GM18520 (cell line): Measurements from ENCODE around the gene TAP1.
"Not testable (repeated sequence)": the region's sequence is repeated elsewhere in the genome, so short reads cannot be mapped to it uniquely, and the experiment has no call there.

Source experiments
- ATAC-seq: cut with Tn5 transposase; IDR thresholded peaks from one replicate; pipeline ENCODE4 v1.9.1; 2021; ENCODE audit not compliant: unreplicated experiment

The TAP1 gene

GRCh38 chr6:32853541-32854375, at the start of gene TAP1, which contains the start of gene PSMB9:
Gene TAP1, minus strand, starts transcription at chr6:32853704. Its CDS starts 68 bp downstream, at chr6:32853636.
Gene PSMB9, plus strand, starts transcription at chr6:32854192. Its CDS starts 38 bp downstream, at chr6:32854230.
- ATAC-seq: peak; percentile 72

- ATAC-seq: no peak
These were observed 41.5 kb upstream of the TAP1 start for GRCh38 chr6:32895006-32895345.

- ATAC-seq: peak; percentile 94
These were observed 40.8 kb upstream of the TAP1 start for GRCh38 chr6:32894085-32895005.

- no peak for ATAC-seq
These were observed 37.3 kb upstream of the TAP1 start for GRCh38 chr6:32890831-32891230.

- ATAC-seq: no peak
These were observed 36.0 kb upstream of the TAP1 start for GRCh38 chr6:32889533-32889932.

GRCh38 chr6:32888576-32888975, 35.1 kb upstream of the TAP1 start:
- ATAC-seq: no peak

GRCh38 chr6:32887616-32888015, 34.1 kb upstream of the TAP1 start:
- no peak for ATAC-seq

- ATAC-seq: no peak
These were observed 33.3 kb upstream of the TAP1 start for GRCh38 chr6:32886681-32887383.

- ATAC-seq: no peak
These were observed 32.3 kb upstream of the TAP1 start for GRCh38 chr6:32885698-32886286.

GRCh38 chr6:32883789-32884188, 30.3 kb upstream of the TAP1 start:
- no peak for ATAC-seq

- no peak for ATAC-seq
These were observed 29.4 kb upstream of the TAP1 start for GRCh38 chr6:32882879-32883250.

GRCh38 chr6:32880962-32881361, 27.5 kb upstream of the TAP1 start:
- not testable (repeated sequence) for ATAC-seq

GRCh38 chr6:32879691-32880090, 26.2 kb upstream of the TAP1 start:
- no peak for ATAC-seq

- ATAC-seq: no peak
These were observed 23.1 kb upstream of the TAP1 start for GRCh38 chr6:32876603-32877002.

- not testable (repeated sequence) for ATAC-seq
These were observed 20.4 kb upstream of the TAP1 start for GRCh38 chr6:32873947-32874346.

GRCh38 chr6:32868257-32868788, 14.8 kb upstream of the TAP1 start:
- no peak for ATAC-seq

- no peak for ATAC-seq
These were observed 14.2 kb upstream of the TAP1 start for GRCh38 chr6:32867554-32868256.

GRCh38 chr6:32867022-32867477, 13.5 kb upstream of the TAP1 start:
- no peak for ATAC-seq

GRCh38 chr6:32865724-32866443, 12.4 kb upstream of the TAP1 start:
- no peak for ATAC-seq
